ENCODE measurements around the gene TAAR1. TPM values are rescaled to one million over a fixed set of nuclear protein-coding genes. Genes with fewer than 3 reads are reported as not detected.
"Not testable (repeated sequence)": the region's sequence is repeated elsewhere in the genome, so short reads cannot be mapped to it uniquely, and the experiment has no call there.

Gene TAAR1
- total RNA-seq, 2 experiments from 2014 or later, result not detected

DNA sequence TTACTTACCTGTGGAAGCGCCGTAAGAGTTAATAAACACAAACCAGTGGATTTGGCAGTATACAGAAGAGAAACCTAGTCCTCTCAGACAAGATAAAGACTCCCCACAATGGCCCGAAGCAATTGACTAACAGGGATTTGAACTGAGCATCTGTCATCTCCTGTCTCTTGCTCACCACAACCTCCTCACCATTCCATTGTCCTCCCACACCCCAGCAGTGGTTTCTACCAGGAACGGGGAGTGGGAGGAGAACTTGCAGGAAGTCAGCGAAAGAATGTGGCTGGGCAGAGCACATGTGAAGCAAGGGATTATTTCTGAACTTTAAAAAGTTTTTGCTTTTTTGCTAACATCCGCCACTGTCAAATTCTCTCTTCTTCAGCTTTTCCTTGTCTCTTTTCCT lies 24.6 kb upstream of the TAAR1 start:
- no peaks in the 10 kb centered on the region for H3K36me3 Mint-ChIP-seq (ENCODE audit: low read depth)
- no peak overlapping the region for H3K4me3 Mint-ChIP-seq
- ATAC-seq (ENCODE audit: poor library complexity) (no peak), DNase-seq (no peak)
- Histone ChIP-seq H3K4me3 (ENCODE audit: low read length) (no peak overlapping the region), H3K36me3 (ENCODE audit: insufficient read depth, low read length) (no peaks in the 10 kb centered on the region), H3K27ac (ENCODE audit: low read depth in 1 of 2, low read length in 2 of 2) (no peak overlapping the region), H3K27me3 (ENCODE audit: control insufficient read depth in 1 of 2, insufficient read depth in 2 of 2, low read length in 2 of 2) (no peaks in the 10 kb centered on the region), H3K9me3 (ENCODE audit: control insufficient read depth in 1 of 2, insufficient read depth in 1 of 2, low read length in 2 of 2) (no peaks in the 10 kb centered on the region), H3K4me1 (ENCODE audit: insufficient read depth, low read length) (no peaks in the 10 kb centered on the region)
- TF ChIP-seq, protein P1, sequence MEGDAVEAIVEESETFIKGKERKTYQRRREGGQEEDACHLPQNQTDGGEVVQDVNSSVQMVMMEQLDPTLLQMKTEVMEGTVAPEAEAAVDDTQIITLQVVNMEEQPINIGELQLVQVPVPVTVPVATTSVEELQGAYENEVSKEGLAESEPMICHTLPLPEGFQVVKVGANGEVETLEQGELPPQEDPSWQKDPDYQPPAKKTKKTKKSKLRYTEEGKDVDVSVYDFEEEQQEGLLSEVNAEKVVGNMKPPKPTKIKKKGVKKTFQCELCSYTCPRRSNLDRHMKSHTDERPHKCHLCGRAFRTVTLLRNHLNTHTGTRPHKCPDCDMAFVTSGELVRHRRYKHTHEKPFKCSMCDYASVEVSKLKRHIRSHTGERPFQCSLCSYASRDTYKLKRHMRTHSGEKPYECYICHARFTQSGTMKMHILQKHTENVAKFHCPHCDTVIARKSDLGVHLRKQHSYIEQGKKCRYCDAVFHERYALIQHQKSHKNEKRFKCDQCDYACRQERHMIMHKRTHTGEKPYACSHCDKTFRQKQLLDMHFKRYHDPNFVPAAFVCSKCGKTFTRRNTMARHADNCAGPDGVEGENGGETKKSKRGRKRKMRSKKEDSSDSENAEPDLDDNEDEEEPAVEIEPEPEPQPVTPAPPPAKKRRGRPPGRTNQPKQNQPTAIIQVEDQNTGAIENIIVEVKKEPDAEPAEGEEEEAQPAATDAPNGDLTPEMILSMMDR (IDR thresholded peaks at IDR 0.05), result no peak
- no peak overlapping the region for H3K27ac Mint-ChIP-seq
- intact Hi-C loops (cut with DNase I, micrococcal nuclease), result no loop called here
- ChIA-PET CTCF (no interaction called here), POLR2A (no interaction called here)
- no peaks in the 10 kb centered on the region for H3K9me3 Mint-ChIP-seq
- H3K4me1 Mint-ChIP-seq (ENCODE audit: low read depth), result no peaks in the 10 kb centered on the region
- peaks cover 28% of the 10 kb centered on the region for H3K27me3 Mint-ChIP-seq

DNA sequence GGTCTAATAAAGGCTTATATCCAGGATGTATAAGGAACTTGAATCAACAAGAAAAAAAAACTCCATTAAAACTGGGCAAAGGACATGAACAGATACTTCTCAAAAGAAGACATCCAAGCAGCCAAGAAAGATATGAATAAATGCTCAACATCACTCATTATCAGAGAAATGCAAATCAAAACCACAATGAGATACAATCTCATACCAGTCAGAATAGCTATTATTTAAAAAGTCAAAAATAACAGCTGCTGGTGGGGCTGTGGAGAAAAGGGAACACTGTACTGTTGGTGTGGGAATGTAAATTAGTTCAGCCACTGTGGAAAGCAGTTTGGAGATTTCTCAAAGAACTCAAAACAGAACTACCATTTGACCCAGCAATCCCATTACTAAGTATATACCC lies 20.1 kb upstream of the TAAR1 start:
- H3K36me3 Mint-ChIP-seq (ENCODE audit: low read depth); H3K9me3 Mint-ChIP-seq; CTCF ChIA-PET; H3K9me3 ChIP-seq (ENCODE audit: control insufficient read depth in 1 of 2, insufficient read depth in 1 of 2, low read length in 2 of 2); H3K27me3 ChIP-seq (ENCODE audit: control insufficient read depth in 1 of 2, insufficient read depth in 2 of 2, low read length in 2 of 2); POLR2A ChIA-PET; H3K27ac ChIP-seq (ENCODE audit: low read depth in 1 of 2, low read length in 2 of 2); ATAC-seq (ENCODE audit: poor library complexity); H3K4me3 Mint-ChIP-seq; H3K36me3 ChIP-seq (ENCODE audit: insufficient read depth, low read length); H3K4me3 ChIP-seq (ENCODE audit: low read length); H3K27ac Mint-ChIP-seq; DNase-seq; intact Hi-C loops (cut with DNase I, micrococcal nuclease); H3K4me1 ChIP-seq (ENCODE audit: insufficient read depth, low read length); H3K4me1 Mint-ChIP-seq (ENCODE audit: low read depth): not testable (repeated sequence)
- H3K27me3 Mint-ChIP-seq, result peaks cover 25% of the 10 kb centered on the region

DNA sequence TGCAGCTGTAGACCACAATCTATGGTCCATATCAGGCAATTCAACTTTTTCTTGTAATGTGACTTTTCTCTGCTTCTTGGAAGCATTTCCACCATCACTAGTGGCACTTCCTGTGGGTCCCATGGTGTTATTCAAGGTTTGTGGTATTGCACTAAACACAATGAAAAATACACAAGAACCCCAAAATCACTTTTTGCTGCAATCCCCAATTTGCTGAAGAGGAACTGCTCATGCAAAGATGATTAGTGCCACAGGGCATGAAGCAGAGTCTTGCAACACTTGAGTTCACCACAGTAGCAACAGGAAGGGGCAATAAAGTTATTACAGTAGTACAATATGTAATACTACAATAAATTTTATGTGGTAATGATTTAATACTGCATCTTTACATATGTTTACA lies 16.8 kb upstream of the TAAR1 start:
- ATAC-seq (ENCODE audit: poor library complexity), result no peak
- DNase-seq, result peak in 2 of 14 experiments; percentile 14 to 15
- Histone ChIP-seq H3K27me3 (ENCODE audit: control insufficient read depth in 1 of 2, insufficient read depth in 2 of 2, low read length in 2 of 2) (no peaks in the 10 kb centered on the region), H3K36me3 (ENCODE audit: insufficient read depth, low read length) (no peaks in the 10 kb centered on the region), H3K4me1 (ENCODE audit: insufficient read depth, low read length) (no peaks in the 10 kb centered on the region), H3K9me3 (ENCODE audit: control insufficient read depth in 1 of 2, insufficient read depth in 1 of 2, low read length in 2 of 2) (no peaks in the 10 kb centered on the region), H3K27ac (ENCODE audit: low read depth in 1 of 2, low read length in 2 of 2) (no peak overlapping the region), H3K4me3 (ENCODE audit: low read length) (no peak overlapping the region)
- TF ChIP-seq, protein P1 (IDR thresholded peaks at IDR 0.05), result no peak
- POLR2A ChIA-PET, result no interaction called here
- H3K27me3 Mint-ChIP-seq, result peaks cover 26% of the 10 kb centered on the region
- H3K4me3 Mint-ChIP-seq, result no peak overlapping the region
- H3K4me1 Mint-ChIP-seq (ENCODE audit: low read depth), result no peaks in the 10 kb centered on the region
- no peaks in the 10 kb centered on the region for H3K9me3 Mint-ChIP-seq
- H3K27ac Mint-ChIP-seq, result no peak overlapping the region
- CTCF ChIA-PET, result interaction anchor here (0.8 kb wide), 1 partner anchor 13 kb away, joined by 3 read pairs; no protein-coding TSS in a partner anchor
- intact Hi-C loops (cut with DNase I, micrococcal nuclease), result no loop called here
- no peaks in the 10 kb centered on the region for H3K36me3 Mint-ChIP-seq (ENCODE audit: low read depth)

DNA sequence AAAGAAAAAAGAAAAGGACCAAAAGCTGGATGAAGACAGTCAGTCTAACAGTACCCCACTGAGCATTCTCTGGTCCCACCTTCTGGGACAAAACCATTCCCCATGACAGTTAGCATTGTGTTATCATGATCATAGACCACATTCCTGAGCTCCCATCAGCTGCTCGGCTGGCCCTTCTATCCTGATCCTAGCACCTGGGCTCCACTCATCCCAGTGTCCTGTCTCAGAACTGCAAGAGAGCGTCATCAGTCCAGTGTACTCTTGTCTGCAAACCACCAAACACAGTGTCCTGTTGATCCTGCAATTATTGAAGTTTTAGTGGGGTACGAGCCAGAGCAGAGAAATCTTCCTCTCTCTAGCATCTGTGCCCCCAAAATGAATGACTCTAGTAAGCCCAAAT lies 16.0 kb upstream of the TAAR1 start:
- Mint-ChIP-seq H3K27ac (no peak overlapping the region), H3K4me1 (ENCODE audit: low read depth) (no peaks in the 10 kb centered on the region), H3K4me3 (no peak overlapping the region), H3K27me3 (peaks cover 26% of the 10 kb centered on the region), H3K9me3 (no peaks in the 10 kb centered on the region), H3K36me3 (ENCODE audit: low read depth) (no peaks in the 10 kb centered on the region)
- Histone ChIP-seq H3K27ac (ENCODE audit: low read depth in 1 of 2, low read length in 2 of 2) (no peak overlapping the region), H3K36me3 (ENCODE audit: insufficient read depth, low read length) (no peaks in the 10 kb centered on the region), H3K4me3 (ENCODE audit: low read length) (no peak overlapping the region), H3K9me3 (ENCODE audit: control insufficient read depth in 1 of 2, insufficient read depth in 1 of 2, low read length in 2 of 2) (no peaks in the 10 kb centered on the region), H3K27me3 (ENCODE audit: control insufficient read depth in 1 of 2, insufficient read depth in 2 of 2, low read length in 2 of 2) (no peaks in the 10 kb centered on the region), H3K4me1 (ENCODE audit: insufficient read depth, low read length) (no peaks in the 10 kb centered on the region)
- no peak for ATAC-seq (ENCODE audit: poor library complexity)
- intact Hi-C loops (cut with DNase I, micrococcal nuclease), result no loop called here
- POLR2A ChIA-PET, result no interaction called here
- TF ChIP-seq, protein P1 (IDR thresholded peaks at IDR 0.05), result no peak
- CTCF ChIA-PET, result no interaction called here
- no peak for DNase-seq

All from CD4-positive, alpha-beta T cell (primary cell).